ENCODE data around the gene SLC35F3. TPM values are rescaled to one million over a fixed set of nuclear protein-coding genes. Genes with fewer than 3 reads are reported as not detected.

The SLC35F3 gene
- total and polyA plus RNA-seq, 9 of the 15 experiments (the other 6 are each of a cell fraction or from before 2014, with no cell fraction given) = 0.04 to 0.07 (median 0.04) TPM; not detected in 6

GRCh38 chr1:234369784-234370183 is 465.3 kb downstream of the SLC35F3 start (continued):
- TF ChIP-seq ZMIZ1 (IDR thresholded peaks at IDR 0.05; ENCODE audit: low read depth in 2 of 2, low read length in 2 of 2) (no peak), ZNF699 (CRISPR knock-in tag; IDR thresholded peaks at IDR 0.05; ENCODE audit: insufficient replicate concordance) (no peak), RUNX1 (IDR thresholded peaks at IDR 0.05; ENCODE audit: low read depth) (no peak), PTRF (tag; IDR thresholded peaks at IDR 0.05) (no peak), KLF6 (CRISPR knock-in tag; IDR thresholded peaks at IDR 0.05; ENCODE audit: borderline replicate concordance) (no peak), GATAD2B (IDR thresholded peaks at IDR 0.05; ENCODE audit: borderline replicate concordance) (peak; percentile 91), CBX2 (IDR thresholded peaks at IDR 0.05; ENCODE audit: insufficient read depth, low read length, poor library complexity, severe bottlenecking) (no peak), ELF2 (CRISPR knock-in tag; IDR thresholded peaks at IDR 0.05) (0 out of 2 replicates have a peak, but pooled peaks have one; percentile 50), HNRNPUL1 (IDR thresholded peaks at IDR 0.05; ENCODE audit: low read length) (no peak), MED1 (CRISPR knock-in tag; IDR thresholded peaks at IDR 0.05; ENCODE audit: borderline replicate concordance) (no peak), SAFB2 (IDR thresholded peaks at IDR 0.05; ENCODE audit: borderline replicate concordance, low read depth, low read length, severe bottlenecking) (no peak), FOXA3 (CRISPR knock-in tag; conservative IDR thresholded peaks at IDR 0.05 in 1 of 2, IDR thresholded peaks at IDR 0.05 in 1 of 2) (0 out of 4 replicates have a peak, but pooled peaks of 1 of the 2 experiments have one; percentile 23), ZNF586 (CRISPR knock-in tag; conservative IDR thresholded peaks at IDR 0.05) (no peak), MAFK (IDR thresholded peaks at IDR 0.05; ENCODE audit: low read length) (peak; percentile 82; the same call in 1 of the 2 replicates), ZNF79 (CRISPR knock-in tag; IDR thresholded peaks at IDR 0.05; ENCODE audit: low read depth) (no peak), TCF15 (CRISPR knock-in tag; IDR thresholded peaks at IDR 0.05) (no peak), FUS (optimal IDR thresholded peaks at IDR 0.05; ENCODE audit: low read depth, low read length) (no peak), BDP1 (IDR thresholded peaks at IDR 0.05; ENCODE audit: insufficient read depth, insufficient read length) (no peak)
- TF ChIP-seq, protein P1, sequence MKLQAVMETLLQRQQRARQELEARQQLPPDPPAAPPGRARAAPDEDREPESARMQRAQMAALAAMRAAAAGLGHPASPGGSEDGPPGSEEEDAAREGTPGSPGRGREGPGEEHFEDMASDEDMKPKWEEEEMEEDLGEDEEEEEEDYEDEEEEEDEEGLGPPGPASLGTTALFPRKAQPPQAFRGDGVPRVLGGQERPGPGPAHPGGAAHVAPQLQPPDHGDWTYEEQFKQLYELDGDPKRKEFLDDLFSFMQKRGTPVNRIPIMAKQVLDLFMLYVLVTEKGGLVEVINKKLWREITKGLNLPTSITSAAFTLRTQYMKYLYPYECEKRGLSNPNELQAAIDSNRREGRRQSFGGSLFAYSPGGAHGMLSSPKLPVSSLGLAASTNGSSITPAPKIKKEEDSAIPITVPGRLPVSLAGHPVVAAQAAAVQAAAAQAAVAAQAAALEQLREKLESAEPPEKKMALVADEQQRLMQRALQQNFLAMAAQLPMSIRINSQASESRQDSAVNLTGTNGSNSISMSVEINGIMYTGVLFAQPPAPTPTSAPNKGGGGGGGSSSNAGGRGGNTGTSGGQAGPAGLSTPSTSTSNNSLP (IDR thresholded peaks at IDR 0.05; ENCODE audit: borderline replicate concordance, low read depth, low read length) = no peak
- TF ChIP-seq, protein P2, sequence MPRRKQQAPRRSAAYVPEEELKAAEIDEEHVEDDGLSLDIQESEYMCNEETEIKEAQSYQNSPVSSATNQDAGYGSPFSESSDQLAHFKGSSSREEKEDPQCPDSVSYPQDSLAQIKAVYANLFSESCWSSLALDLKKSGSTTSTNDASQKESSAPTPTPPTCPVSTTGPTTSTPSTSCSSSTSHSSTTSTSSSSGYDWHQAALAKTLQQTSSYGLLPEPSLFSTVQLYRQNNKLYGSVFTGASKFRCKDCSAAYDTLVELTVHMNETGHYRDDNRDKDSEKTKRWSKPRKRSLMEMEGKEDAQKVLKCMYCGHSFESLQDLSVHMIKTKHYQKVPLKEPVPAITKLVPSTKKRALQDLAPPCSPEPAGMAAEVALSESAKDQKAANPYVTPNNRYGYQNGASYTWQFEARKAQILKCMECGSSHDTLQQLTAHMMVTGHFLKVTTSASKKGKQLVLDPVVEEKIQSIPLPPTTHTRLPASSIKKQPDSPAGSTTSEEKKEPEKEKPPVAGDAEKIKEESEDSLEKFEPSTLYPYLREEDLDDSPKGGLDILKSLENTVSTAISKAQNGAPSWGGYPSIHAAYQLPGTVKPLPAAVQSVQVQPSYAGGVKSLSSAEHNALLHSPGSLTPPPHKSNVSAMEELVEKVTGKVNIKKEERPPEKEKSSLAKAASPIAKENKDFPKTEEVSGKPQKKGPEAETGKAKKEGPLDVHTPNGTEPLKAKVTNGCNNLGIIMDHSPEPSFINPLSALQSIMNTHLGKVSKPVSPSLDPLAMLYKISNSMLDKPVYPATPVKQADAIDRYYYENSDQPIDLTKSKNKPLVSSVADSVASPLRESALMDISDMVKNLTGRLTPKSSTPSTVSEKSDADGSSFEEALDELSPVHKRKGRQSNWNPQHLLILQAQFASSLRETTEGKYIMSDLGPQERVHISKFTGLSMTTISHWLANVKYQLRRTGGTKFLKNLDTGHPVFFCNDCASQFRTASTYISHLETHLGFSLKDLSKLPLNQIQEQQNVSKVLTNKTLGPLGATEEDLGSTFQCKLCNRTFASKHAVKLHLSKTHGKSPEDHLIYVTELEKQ (CRISPR knock-in tag; IDR thresholded peaks at IDR 0.05) = no peak

Measured in K562 (cell line).